Colonic mucosa (tissue), 4 donors: Measurements from ENCODE around the gene ARHGEF26. TPM values are rescaled to one million over a fixed set of nuclear protein-coding genes. Genes with fewer than 3 reads are reported as not detected.

ENCODE experiments used
- DNase-seq: peaks from one replicate; pipeline ENCODE4 v3.0.0-alpha.2; 2020
- H3K27ac ChIP-seq: fragments of 200-600 bp; one replicate; pipeline ENCODE4 v1.8.0; 2021
- H3K27me3 ChIP-seq: fragments of 200-600 bp; one replicate; pipeline ENCODE4 v1.8.0; 2021
- H3K36me3 ChIP-seq: fragments of 200-600 bp; one replicate; pipeline ENCODE4 v1.8.0; 2021
- H3K4me1 ChIP-seq: fragments of 200-600 bp; one replicate; pipeline ENCODE4 v1.8.0; 2021; ENCODE audit warnings: mild to moderate bottlenecking
- H3K4me3 ChIP-seq: fragments of 200-600 bp; one replicate; pipeline ENCODE4 v1.8.0; 2021
- H3K9ac ChIP-seq, 2 donors: one replicate each; pipeline ENCODE4 v1.7.0; 2013; ENCODE audit warnings: control low read depth in 2 of 2, low read depth in 2 of 2, low read length in 2 of 2
- H3K9me3 ChIP-seq: fragments of 200-600 bp; one replicate; pipeline ENCODE4 v1.8.0; 2021
- CTCF ChIP-seq: fragments of 200-600 bp; IDR thresholded peaks from one replicate; pipeline ENCODE4 v1.8.0; 2022; ENCODE audit warnings: antibody characterized with exemption, mild to moderate bottlenecking
- intact Hi-C: fragments of 100-400 bp; cut with DNase I; formaldehyde crosslinking; loops from one replicate; pipeline ENCODE4 v1.14.1; 2022
- total RNA-seq, 2 donors: library from RNA; stranded (reverse); fragmentation: NEBNext Ultra II Directional in 1 of 2; extraction: Animal tissue kit (Norgen Biotek cat#: 25700) in 1 of 2; gene quantifications; one replicate each; pipeline ENCODE4 v1.2.1, GENCODE V29; 2021
- donor health status: healthy.
- donor health status: DM: no; HTN: no; CAD: no.
- donor health status: DM: no; HTN: no; CAD: no.

Gene ARHGEF26
- total RNA-seq, 2 donors from 2014 or later, result 5.2 to 6.6 TPM

GRCh38 chr3:154273381-154273780 is 152.2 kb downstream of the ARHGEF26 start:
- Histone ChIP-seq H3K27ac (no peak overlapping the region), H3K4me3 (no peak overlapping the region), H3K9me3 (no peaks in the 10 kb centered on the region), H3K9ac (no peak overlapping the region), H3K27me3 (no peaks in the 10 kb centered on the region), H3K36me3 (peaks cover 23% of the 10 kb centered on the region), H3K4me1 (no peaks in the 10 kb centered on the region)
- intact Hi-C loops, result no loop called here
- no peak for DNase-seq
- no peak for TF ChIP-seq CTCF

- H3K27me3 ChIP-seq, result no peaks in the 10 kb centered on the region
- H3K4me1 ChIP-seq, result no peaks in the 10 kb centered on the region
- H3K4me3 ChIP-seq, result no peak overlapping the region
- intact Hi-C loops, result no loop called here
- no peak overlapping the region for H3K9ac ChIP-seq
- H3K27ac ChIP-seq, result no peak overlapping the region
- no peak for DNase-seq
- no peak for TF ChIP-seq CTCF
- H3K9me3 ChIP-seq, result no peaks in the 10 kb centered on the region
- H3K36me3 ChIP-seq, result peaks cover 23% of the 10 kb centered on the region
These were observed 153.2 kb downstream of the ARHGEF26 start for GRCh38 chr3:154274348-154274747.

GRCh38 chr3:154275292-154275691 is 154.1 kb downstream of the ARHGEF26 start:
- Histone ChIP-seq H3K27me3 (no peaks in the 10 kb centered on the region), H3K27ac (no peak overlapping the region), H3K4me3 (no peak overlapping the region), H3K9ac (no peak overlapping the region), H3K4me1 (no peaks in the 10 kb centered on the region), H3K9me3 (no peaks in the 10 kb centered on the region), H3K36me3 (peaks cover 23% of the 10 kb centered on the region)
- DNase-seq, result no peak
- intact Hi-C loops, result no loop called here
- no peak for TF ChIP-seq CTCF

- H3K9me3 ChIP-seq, result no peaks in the 10 kb centered on the region
- H3K27me3 ChIP-seq, result no peaks in the 10 kb centered on the region
- H3K27ac ChIP-seq, result no peak overlapping the region
- H3K36me3 ChIP-seq, result peaks cover 28% of the 10 kb centered on the region
- no peak overlapping the region for H3K4me3 ChIP-seq
- no peak for TF ChIP-seq CTCF
- intact Hi-C loops, result no loop called here
- DNase-seq, result no peak
- no peaks in the 10 kb centered on the region for H3K4me1 ChIP-seq
- H3K9ac ChIP-seq, result no peak overlapping the region
These were observed 154.8 kb downstream of the ARHGEF26 start for GRCh38 chr3:154275965-154276364.

- no peaks in the 10 kb centered on the region for H3K4me1 ChIP-seq
These were observed 159.0 kb downstream of the ARHGEF26 start for GRCh38 chr3:154280161-154280560.

More at GRCh38 chr3:154280161-154280560, 159.0 kb downstream of the ARHGEF26 start:
- DNase-seq, result no peak
- Histone ChIP-seq H3K9ac (no peak overlapping the region), H3K4me3 (no peak overlapping the region), H3K27me3 (no peaks in the 10 kb centered on the region), H3K9me3 (no peaks in the 10 kb centered on the region), H3K36me3 (peaks cover 26% of the 10 kb centered on the region), H3K27ac (no peak overlapping the region)
- intact Hi-C loops, result no loop called here
- no peak for TF ChIP-seq CTCF
